Stomach (tissue), 9 donors: Measurements from ENCODE around the gene PHACTR3. TPM values are rescaled to one million over a fixed set of nuclear protein-coding genes. Genes with fewer than 3 reads are reported as not detected.

Experiments used
- DNase-seq, 2 donors: peaks; one replicate each; pipeline versions ENCODE4 v3.0.0 to v3.0.0-alpha.2; 2013 to 2019
- H3K27ac ChIP-seq, 5 donors: fragments of 200-600 bp in 4 of 5; sonication (generic) in 4 of 5; one replicate each; pipeline ENCODE4 v1.5.1; 2013 to 2019; ENCODE audit warnings: mild to moderate bottlenecking in 1 of 5, moderate library complexity in 1 of 5
- H3K27me3 ChIP-seq, 3 donors: fragments of 200-600 bp; sonication (generic); one replicate each; pipeline ENCODE4 v1.5.1; 2017 to 2019; ENCODE audit warnings: mixed run types in 1 of 3
- H3K36me3 ChIP-seq, 4 donors: fragments of 200-600 bp; sonication (generic); 1 replicate in 3 of 4; 2 replicates in 1 of 4; pipeline ENCODE4 v1.5.1; 2016 to 2019
- H3K4me1 ChIP-seq, 4 donors: fragments of 200-600 bp; sonication (generic); one replicate each; pipeline ENCODE4 v1.5.1; 2016 to 2019
- H3K4me3 ChIP-seq, 4 donors: fragments of 200-600 bp; sonication (generic) in 3 of 4; one replicate each; pipeline ENCODE4 v1.5.1; 2016 to 2019; ENCODE audit warnings: mild to moderate bottlenecking in 1 of 4
- H3K9me3 ChIP-seq, 4 donors: fragments of 200-600 bp; sonication (generic); one replicate each; pipeline ENCODE4 v1.5.1; 2016 to 2019
- CTCF ChIP-seq, 7 experiments: fragments of 450-650 bp in 4 of 7; fragments of 200-600 bp in 3 of 7; sonication (generic) in 3 of 7; IDR thresholded peaks; one replicate each; pipeline ENCODE4 v1.5.1; 2016 to 2019; ENCODE audit warnings: antibody characterized with exemption in 7 of 7, control low read depth in 2 of 7, mild to moderate bottlenecking in 1 of 7
- EP300 ChIP-seq: sonication (generic); formaldehyde crosslinking; IDR thresholded peaks from one replicate; pipeline ENCODE4 v1.6.1; 2017; ENCODE audit warnings: antibody characterized with exemption
- POLR2A ChIP-seq, 4 donors: fragments of 450-650 bp; IDR thresholded peaks; one replicate each; pipeline ENCODE4 v1.6.1; 2016; ENCODE audit warnings: antibody characterized with exemption in 4 of 4, control low read depth in 2 of 4, mild to moderate bottlenecking in 1 of 4, moderate library complexity in 1 of 4
- POLR2AphosphoS5 ChIP-seq, 3 donors: sonication (generic); formaldehyde crosslinking; IDR thresholded peaks; one replicate each; pipeline ENCODE4 v1.6.1; 2016; ENCODE audit warnings: antibody characterized with exemption in 3 of 3
- WGBS, 5 donors: extraction: QIAGEN DNeasy Blood & Tissue Kit in 3 of 5; methylation state at CpG; one replicate each; pipeline versions ENCODE4 v1.1.5 to v1.1.7; 2013 to 2018; 5-methylcytosine and 5-hydroxymethylcytosine counted together
- intact Hi-C: fragments of 100-400 bp; cut with DNase I; formaldehyde crosslinking; loops from one replicate; pipeline ENCODE4 v1.15.1; 2023; ENCODE audit warnings: low total_unique reads
- polyA plus RNA-seq, 3 donors: library from polyadenylated mRNA; stranded (reverse); fragments of 200-250 nt; gene quantifications; one replicate each; pipeline ENCODE4 v1.2.3, GENCODE V29; 2013
- total RNA-seq, 5 donors: library from RNA; depleted of rRNA; stranded (reverse); fragments of >200 nt; gene quantifications; one replicate each; pipeline versions ENCODE4 v1.1.0 to v1.2.3, GENCODE V29; 2014 to 2016
- donor health status: healthy with polysubstance abuse.
- donor health status: Bipolar disorder and iron deficiency.
- donor health status: healthy.

PHACTR3 gene
- total and polyA plus RNA-seq, 8 donors: 0.55 to 3.7 (median 3.2) TPM; not detected in 3

- intact Hi-C loops: no loop called here
- TF ChIP-seq EP300 (no peak), POLR2AphosphoS5 (IDR thresholded peaks at IDR 0.05) (no peak), POLR2A (IDR thresholded peaks at IDR 0.05) (no peak), CTCF (IDR thresholded peaks at IDR 0.05) (no peak)
- DNase-seq: no peak
- no peaks in the 10 kb centered on the region for H3K9me3 ChIP-seq
- no peak overlapping the region for H3K4me3 ChIP-seq
- no peak overlapping the region for H3K27ac ChIP-seq
- no peaks in the 10 kb centered on the region for H3K36me3 ChIP-seq
- WGBS, 5 donors: 62 to 75% (median 69%) methylated on average over 21 of the region's 21 CpGs
- peaks cover 0 to 3% (median 0%) of the 10 kb centered on the region in 3 donors for H3K27me3 ChIP-seq
- no peaks in the 10 kb centered on the region for H3K4me1 ChIP-seq
Observed at GRCh38 chr20:59813948-59814839, 209.9 kb downstream of the PHACTR3 start.

DNA sequence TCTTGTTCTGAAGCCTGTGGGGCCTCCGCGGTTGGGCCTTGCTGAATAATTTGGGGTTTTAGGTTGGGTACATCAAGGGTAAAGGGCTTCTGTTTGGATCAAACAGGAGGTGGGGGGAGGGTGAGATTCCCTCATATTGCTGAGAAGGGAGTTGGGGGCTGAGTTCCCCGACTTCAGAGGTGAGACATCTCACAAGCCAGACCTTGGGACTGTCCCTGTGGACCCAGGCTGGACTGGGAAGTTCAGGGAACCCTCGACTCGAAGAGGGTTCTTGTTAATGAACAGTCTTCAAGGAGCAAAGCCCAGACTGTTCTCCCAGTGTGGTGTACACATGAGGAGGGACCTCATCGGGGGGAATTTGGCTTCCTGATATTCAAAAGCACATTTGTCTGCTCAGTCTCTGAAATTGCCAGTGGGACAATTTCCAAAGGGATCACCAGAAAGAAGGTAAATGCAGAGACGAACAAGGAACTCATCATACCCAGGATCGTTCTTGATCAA is 210.6 kb downstream of the PHACTR3 start:
- DNase-seq: no peak
- WGBS, 5 donors: 68 to 88% (median 72%) methylated on average over 6 to 8 of the region's 8 CpGs
- intact Hi-C loops: no loop called here

GRCh38 chr20:59816146-59816738 is 211.9 kb downstream of the PHACTR3 start:
- TF ChIP-seq POLR2A (IDR thresholded peaks at IDR 0.05): no peak
- TF ChIP-seq CTCF (IDR thresholded peaks at IDR 0.05): no peak
- no peak for TF ChIP-seq EP300
- no peak for TF ChIP-seq POLR2AphosphoS5 (IDR thresholded peaks at IDR 0.05)
- peaks cover 0 to 7% (median 0%) of the 10 kb centered on the region in 4 donors for H3K4me1 ChIP-seq
- no peak overlapping the region for H3K4me3 ChIP-seq
- no peak for DNase-seq
- H3K27ac ChIP-seq: no peak overlapping the region
- no peaks in the 10 kb centered on the region for H3K36me3 ChIP-seq
- WGBS, 5 donors: 72 to 94% (median 81%) methylated on average over 4 of the region's 4 CpGs
- peaks cover 0 to 16% (median 0%) of the 10 kb centered on the region in 3 donors for H3K27me3 ChIP-seq
- intact Hi-C loops: no loop called here
- no peaks in the 10 kb centered on the region for H3K9me3 ChIP-seq

More for the DNA sequence above, 210.6 kb downstream of the PHACTR3 start:
- peaks cover 0 to 10% (median 0%) of the 10 kb centered on the region in 3 donors for H3K27me3 ChIP-seq
- no peaks in the 10 kb centered on the region for H3K9me3 ChIP-seq
- H3K27ac ChIP-seq: no peak overlapping the region
- no peaks in the 10 kb centered on the region for H3K36me3 ChIP-seq
- TF ChIP-seq POLR2A (IDR thresholded peaks at IDR 0.05) (no peak), CTCF (IDR thresholded peaks at IDR 0.05) (no peak), EP300 (no peak), POLR2AphosphoS5 (IDR thresholded peaks at IDR 0.05) (no peak)
- H3K4me3 ChIP-seq: no peak overlapping the region
- H3K4me1 ChIP-seq: no peaks in the 10 kb centered on the region

GRCh38 chr20:59817406-59817805 is 213.1 kb downstream of the PHACTR3 start:
- peaks cover 0 to 16% (median 0%) of the 10 kb centered on the region in 3 donors for H3K27me3 ChIP-seq
- peaks cover 0 to 7% (median 0%) of the 10 kb centered on the region in 4 donors for H3K4me1 ChIP-seq
- WGBS, 5 donors: 71 to 84% (median 76%) methylated on average over 4 of the region's 4 CpGs
- H3K27ac ChIP-seq: no peak overlapping the region
- H3K9me3 ChIP-seq: no peaks in the 10 kb centered on the region
- H3K36me3 ChIP-seq: no peaks in the 10 kb centered on the region
- intact Hi-C loops: no loop called here
- no peak for TF ChIP-seq POLR2A (IDR thresholded peaks at IDR 0.05)
- no peak for TF ChIP-seq CTCF (IDR thresholded peaks at IDR 0.05)
- no peak for TF ChIP-seq POLR2AphosphoS5 (IDR thresholded peaks at IDR 0.05)
- no peak for TF ChIP-seq EP300
- no peak overlapping the region for H3K4me3 ChIP-seq
- DNase-seq: no peak
